GM23248 (cell line): ENCODE results near the gene NPFFR1. TPM values are rescaled to one million over a fixed set of nuclear protein-coding genes. Genes with fewer than 3 reads are reported as not detected.
"Not testable (repeated sequence)": the region's sequence is repeated elsewhere in the genome, so short reads cannot be mapped to it uniquely, and the experiment has no call there.

Source experiments
- DNase-seq: peaks from one replicate; pipeline ENCODE4 v3.0.0-alpha.2; 2015
- H2AFZ ChIP-seq: fragments of 200-600 bp; sonication (generic); 2 replicates; pipeline ENCODE4 v1.6.1; 2016; ENCODE audit warnings: antibody characterized with exemption
- H3F3A ChIP-seq: fragments of 200-600 bp; sonication (generic); 2 replicates; pipeline ENCODE4 v1.6.1; 2016; ENCODE audit warnings: mild to moderate bottlenecking, antibody characterized with exemption, mixed run types; ENCODE audit not compliant: insufficient read depth
- H3K27ac ChIP-seq: fragments of 200-600 bp; sonication (generic); 2 replicates; pipeline ENCODE4 v1.5.1; 2016; ENCODE audit warnings: mild to moderate bottlenecking
- H3K27me3 ChIP-seq: fragments of 200-600 bp; sonication (generic); replicated peaks from 2 replicates; pipeline ENCODE4 v1.6.1; 2016; ENCODE audit warnings: mild to moderate bottlenecking; ENCODE audit not compliant: insufficient read depth
- H3K36me3 ChIP-seq: fragments of 200-600 bp; sonication (generic); 2 replicates; pipeline ENCODE4 v1.6.1; 2016; ENCODE audit warnings: low read depth, mild to moderate bottlenecking
- H3K4me1 ChIP-seq: fragments of 200-600 bp; sonication (generic); 2 replicates; pipeline ENCODE4 v1.6.1; 2016; ENCODE audit warnings: mild to moderate bottlenecking; ENCODE audit not compliant: insufficient read depth
- H3K4me2 ChIP-seq: fragments of 200-600 bp; sonication (generic); one replicate; pipeline ENCODE4 v1.6.1; 2016; ENCODE audit warnings: mild to moderate bottlenecking; ENCODE audit not compliant: unreplicated experiment
- H3K4me3 ChIP-seq: fragments of 200-600 bp; sonication (generic); 2 replicates; pipeline ENCODE4 v1.5.1; 2016; ENCODE audit warnings: mild to moderate bottlenecking
- H3K79me2 ChIP-seq: fragments of 200-600 bp; sonication (generic); 2 replicates; pipeline ENCODE4 v1.6.1; 2016; ENCODE audit warnings: mild to moderate bottlenecking; ENCODE audit not compliant: insufficient read depth
- H3K9ac ChIP-seq: fragments of 200-600 bp; sonication (generic); 2 replicates; pipeline ENCODE4 v1.6.1; 2016; ENCODE audit warnings: mild to moderate bottlenecking
- H3K9me2 ChIP-seq: fragments of 200-600 bp; sonication (generic); 2 replicates; pipeline ENCODE4 v1.6.1; 2016; ENCODE audit warnings: mixed run types, mild to moderate bottlenecking, moderate library complexity; ENCODE audit not compliant: insufficient read depth
- H3K9me3 ChIP-seq: fragments of 200-600 bp; sonication (generic); one replicate; pipeline ENCODE4 v1.6.1; 2017; ENCODE audit warnings: low read depth
- H4K20me1 ChIP-seq: fragments of 200-600 bp; sonication (generic); 2 replicates; pipeline ENCODE4 v1.6.0; 2016; ENCODE audit not compliant: insufficient read depth
- EZH2 ChIP-seq: fragments of 200-600 bp; sonication (generic); IDR thresholded peaks from 2 replicates; pipeline ENCODE4 v1.6.1; 2018; ENCODE audit warnings: antibody characterized with exemption, mild to moderate bottlenecking; ENCODE audit not compliant: insufficient read depth, poor library complexity, severe bottlenecking
- EZH2phosphoT487 ChIP-seq: fragments of 200-600 bp; sonication (generic); IDR thresholded peaks from 2 replicates; pipeline ENCODE4 v1.6.1; 2018; ENCODE audit warnings: antibody characterized with exemption, moderate library complexity, mild to moderate bottlenecking, low read depth; ENCODE audit not compliant: insufficient read depth
- WGBS, 2 experiments: methylation state at CpG; one replicate each; pipeline ENCODE4 v1.1.6; 2015 to 2017; ENCODE audit warnings: low lambda C conversion rate in 2 of 2, low coverage in 1 of 2; ENCODE audit errors: missing lambda C conversion rate in 2 of 2; 5-methylcytosine and 5-hydroxymethylcytosine counted together
- in situ Hi-C: fragments of 300-500 bp; cut with MboI; formaldehyde crosslinking; loops from 2 replicates; pipeline ENCODE4 v1.15.0; 2020
- polyA plus RNA-seq: library from polyadenylated mRNA; unstranded; fragments of >200 nt; fragmentation: Nextera tagmentation; extraction: Ambion mirVana; gene quantifications from 2 replicates; pipeline ENCODE4 v1.2.1, GENCODE V29; 2016
- total RNA-seq: library from RNA; depleted of rRNA; stranded (reverse); fragments of >200 nt; shearing (Covaris generic); gene quantifications from 2 replicates; pipeline ENCODE4 v1.2.3, GENCODE V29; 2014

NPFFR1 gene
- total and polyA plus RNA-seq, 2 experiments from 2014 or later, result not detected

DNA sequence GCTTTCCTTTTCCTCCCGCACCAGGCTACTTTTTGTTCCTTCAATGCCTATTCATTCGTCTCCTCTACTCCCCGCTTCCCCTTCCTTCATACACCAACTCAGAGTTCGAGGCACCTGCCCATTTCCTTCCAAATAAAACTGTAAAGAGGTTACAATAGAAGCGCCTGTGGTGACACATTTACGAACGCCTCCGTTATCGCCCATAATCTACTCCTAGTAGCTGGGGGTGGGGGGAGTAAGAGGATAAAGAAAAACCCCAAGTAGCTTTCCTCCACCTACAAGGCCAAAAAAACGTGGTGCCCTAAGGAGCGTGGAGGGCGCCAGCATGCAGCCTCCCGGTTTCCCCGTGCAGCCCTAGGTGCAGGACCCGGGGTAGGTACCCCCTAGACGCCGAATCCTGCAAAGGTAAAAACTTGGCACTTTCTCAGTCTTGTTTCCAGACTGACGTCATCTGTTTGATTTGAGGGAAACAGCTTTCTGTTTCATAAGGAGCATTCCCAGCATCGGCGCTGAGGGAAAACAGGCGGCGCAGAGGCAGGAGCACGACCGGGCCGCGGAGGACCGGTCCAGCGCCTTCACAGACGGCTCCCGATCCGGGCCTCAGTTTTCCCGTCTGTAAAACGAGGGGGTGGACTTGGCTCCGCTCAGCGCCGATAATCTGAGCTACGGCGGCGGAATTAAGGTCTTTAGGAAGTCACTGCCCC, 51.5 kb downstream of the NPFFR1 start:
- H3K9me3 ChIP-seq, result no peaks in the 10 kb centered on the region

GRCh38 chr10:70228491-70228890, 55.3 kb downstream of the NPFFR1 start:
- Histone ChIP-seq H3K79me2 (peaks cover 65% of the 10 kb centered on the region), H2AFZ (no peak overlapping the region), H3K9me2 (no peaks in the 10 kb centered on the region), H3K9me3 (no peaks in the 10 kb centered on the region), H3K4me2 (no peak overlapping the region), H3K4me3 (no peak overlapping the region), H3K27ac (no peak overlapping the region), H3F3A (peaks cover 8% of the 10 kb centered on the region; the same call in 1 of the 2 replicates), H3K9ac (no peak overlapping the region), H3K36me3 (no peaks in the 10 kb centered on the region), H3K4me1 (peaks cover 12% of the 10 kb centered on the region), H4K20me1 (no peaks in the 10 kb centered on the region), H3K27me3 (no peaks in the 10 kb centered on the region)
- TF ChIP-seq EZH2 (no peak), EZH2phosphoT487 (no peak)
- in situ Hi-C loops, result no loop called here
- WGBS, 2 experiments, result 46 to 58% methylated on average over 1 of the region's 1 CpG
- no peak for DNase-seq

More for the DNA sequence above, 51.5 kb downstream of the NPFFR1 start:
- peaks cover 29% of the 10 kb centered on the region for H3K4me1 ChIP-seq
- peak; percentile 71 for DNase-seq
- H3K27ac ChIP-seq, result 0 out of 2 replicates have a peak overlapping the region, but pooled peaks have one; percentile 3
- peak overlapping the region; percentile 83 for H3K4me2 ChIP-seq
- H4K20me1 ChIP-seq, result no peaks in the 10 kb centered on the region
- no peaks in the 10 kb centered on the region for H3K27me3 ChIP-seq
- peak overlapping the region; percentile 92 for H2AFZ ChIP-seq
- H3K4me3 ChIP-seq, result peak overlapping the region; percentile 91
- H3K9ac ChIP-seq, result peak overlapping the region; percentile 83
- WGBS, 2 experiments, result 2 to 3% methylated on average over 39 of the region's 39 CpGs
- peaks cover 18% of the 10 kb centered on the region for H3F3A ChIP-seq
- H3K36me3 ChIP-seq, result no peaks in the 10 kb centered on the region
- TF ChIP-seq EZH2phosphoT487 (no peak), EZH2 (no peak)
- in situ Hi-C loops, result no loop called here
- no peaks in the 10 kb centered on the region for H3K9me2 ChIP-seq
- H3K79me2 ChIP-seq, result peaks cover 43% of the 10 kb centered on the region

GRCh38 chr10:70227548-70228320, 56.1 kb downstream of the NPFFR1 start:
- H3K9me2 ChIP-seq, result no peaks in the 10 kb centered on the region
- no peaks in the 10 kb centered on the region for H4K20me1 ChIP-seq
- WGBS, 2 experiments, result 81 to 88% methylated on average over 3 of the region's 3 CpGs
- DNase-seq, result no peak
- peaks cover 62% of the 10 kb centered on the region for H3K79me2 ChIP-seq
- no peak overlapping the region for H3K4me2 ChIP-seq
- no peak overlapping the region for H3K27ac ChIP-seq
- in situ Hi-C loops, result no loop called here
- H3K9ac ChIP-seq, result no peak overlapping the region
- H3F3A ChIP-seq, result peaks cover 8% of the 10 kb centered on the region; the same call in 1 of the 2 replicates
- H3K4me3 ChIP-seq, result no peak overlapping the region
- H3K4me1 ChIP-seq, result peaks cover 12% of the 10 kb centered on the region
- TF ChIP-seq EZH2phosphoT487, result no peak
- no peak for TF ChIP-seq EZH2
- no peaks in the 10 kb centered on the region for H3K36me3 ChIP-seq
- no peak overlapping the region for H2AFZ ChIP-seq
- H3K27me3 ChIP-seq, result no peaks in the 10 kb centered on the region
- no peaks in the 10 kb centered on the region for H3K9me3 ChIP-seq

DNA sequence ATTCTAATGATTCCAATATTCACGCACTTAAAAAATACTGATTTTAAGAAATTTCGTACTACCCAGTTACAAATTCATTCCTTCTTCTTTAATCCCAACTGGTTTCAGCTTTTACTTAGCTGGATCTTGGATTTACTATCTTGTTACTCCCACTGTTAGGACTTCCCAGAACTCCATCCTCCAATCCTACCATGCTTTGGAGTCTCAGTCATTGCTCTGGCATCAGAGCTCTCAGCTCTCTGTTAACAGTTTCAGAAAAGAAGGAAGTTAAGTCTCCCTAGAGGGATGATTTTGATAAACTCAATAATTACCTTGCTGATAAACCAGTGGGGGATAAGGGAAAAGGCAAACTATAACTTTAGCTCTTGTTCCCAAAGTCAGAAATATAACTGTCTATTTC, 60.1 kb downstream of the NPFFR1 start:
- 0 out of 2 replicates have a peak, but pooled peaks cover 6% of the 10 kb centered on the region for H3K36me3 ChIP-seq
- DNase-seq, result peak; percentile 33
- H2AFZ ChIP-seq, result no peak overlapping the region
- WGBS, 2 experiments, result 87 to 93% methylated on average over 2 of the region's 2 CpGs
- H3K9ac ChIP-seq, result no peak overlapping the region
- H3K27ac ChIP-seq, result no peak overlapping the region
- H3K9me3 ChIP-seq, result no peaks in the 10 kb centered on the region
- H3K4me3 ChIP-seq, result no peak overlapping the region
- peaks cover 48% of the 10 kb centered on the region for H3K79me2 ChIP-seq
- TF ChIP-seq EZH2phosphoT487, result no peak
- no peak for TF ChIP-seq EZH2
- H3K27me3 ChIP-seq, result no peaks in the 10 kb centered on the region
- H3F3A ChIP-seq, result peaks cover 8% of the 10 kb centered on the region; the same call in 1 of the 2 replicates
- 0 out of 2 replicates have a peak, but pooled peaks cover 4% of the 10 kb centered on the region for H3K4me1 ChIP-seq
- H3K4me2 ChIP-seq, result no peak overlapping the region
- H3K9me2 ChIP-seq, result no peaks in the 10 kb centered on the region
- H4K20me1 ChIP-seq, result no peaks in the 10 kb centered on the region
- in situ Hi-C loops, result no loop called here

DNA sequence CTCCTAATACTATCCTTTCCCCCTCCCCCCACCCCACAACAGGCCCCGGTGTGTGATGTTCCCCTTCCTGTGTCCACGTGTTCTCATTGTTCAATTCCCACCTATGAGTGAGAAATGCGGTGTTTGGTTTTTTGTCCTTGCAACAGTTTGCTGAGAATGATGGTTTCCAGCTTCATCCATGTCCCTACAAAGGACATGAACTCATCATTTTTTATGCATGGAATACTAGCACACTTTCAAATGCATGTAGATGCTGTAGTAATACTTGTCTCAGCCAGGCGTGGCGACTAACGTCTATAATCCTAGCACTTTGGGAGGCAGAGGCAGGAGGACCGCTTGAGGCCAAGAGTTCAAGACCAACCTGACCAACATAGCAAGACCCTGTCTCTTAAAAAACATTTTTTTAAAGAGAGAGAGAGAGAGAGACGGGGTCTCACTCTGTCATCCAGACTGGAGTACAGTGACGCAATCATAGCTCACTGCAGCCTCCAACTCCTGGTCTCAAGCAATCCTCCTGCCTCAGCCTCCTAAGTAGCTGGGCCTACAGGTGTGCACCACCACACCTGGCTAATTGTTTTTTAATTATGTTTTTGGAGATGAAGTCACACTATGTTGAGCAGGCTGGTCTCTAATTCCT, 60.9 kb downstream of the NPFFR1 start:
- H3F3A ChIP-seq, H2AFZ ChIP-seq, H4K20me1 ChIP-seq, H3K27ac ChIP-seq, H3K9me3 ChIP-seq, H3K9ac ChIP-seq, H3K9me2 ChIP-seq, H3K4me1 ChIP-seq, DNase-seq, H3K4me2 ChIP-seq, in situ Hi-C loops, H3K4me3 ChIP-seq, H3K27me3 ChIP-seq: not testable (repeated sequence)
- peaks cover 10% of the 10 kb centered on the region; the same call in 1 of the 2 replicates for H3K36me3 ChIP-seq
- 81% methylated on average over 7 to 9 of the region's 9 CpGs for WGBS, 2 experiments
- H3K79me2 ChIP-seq, result peaks cover 40% of the 10 kb centered on the region
